ENCODE measurements around the gene PRMT2. TPM values are rescaled to one million over a fixed set of nuclear protein-coding genes. Genes with fewer than 3 reads are reported as not detected.

The PRMT2 gene
- total and polyA plus RNA-seq, 7 experiments from 2014 or later, result 125 to 377 (median 268) TPM

- Mint-ChIP-seq H3K4me1 (peaks cover 3 to 31% (median 24%) of the 10 kb centered on the region in 7 donors), H3K9me3 (no peaks in the 10 kb centered on the region), H3K27me3 (peaks cover 0 to 8% (median 0%) of the 10 kb centered on the region in 5 donors), H3K36me3 (peaks cover 0 to 37% (median 15%) of the 10 kb centered on the region in 5 donors), H3K4me3 (no peak overlapping the region), H3K27ac (no peak overlapping the region)
- no peaks in the 10 kb centered on the region for H3K9me3 ChIP-seq (ENCODE audit: control insufficient read depth in 2 of 3, low read length in 3 of 3)
- ATAC-seq (no peak), DNase-seq (no peak)
- peaks cover 0 to 4% of the 10 kb centered on the region in 2 donors for H3K4me1 ChIP-seq (ENCODE audit: control insufficient read depth in 2 of 2, insufficient read depth in 2 of 2, low read length in 2 of 2)
- POLR2A ChIA-PET, result no interaction called here
- H3K27ac ChIP-seq (ENCODE audit: low read depth, low read length), result no peak overlapping the region
- no peaks in the 10 kb centered on the region for H3K27me3 ChIP-seq (ENCODE audit: control insufficient read depth in 2 of 2, insufficient read depth in 2 of 2, low read length in 2 of 2)
- no peak overlapping the region for H3K4me3 ChIP-seq (ENCODE audit: low read length)
- H3K36me3 ChIP-seq (ENCODE audit: control insufficient read depth in 2 of 3, insufficient read depth in 3 of 3, low read length in 3 of 3), result peaks cover 0 to 40% (median 4%) of the 10 kb centered on the region in 3 experiments
- intact Hi-C loops (cut with micrococcal nuclease), result no loop called here
- CTCF ChIA-PET, result no interaction called here
Measured at GRCh38 chr21:46663754-46664153, 28.3 kb downstream of the PRMT2 start.

GRCh38 chr21:46664316-46664995 lies 29.0 kb downstream of the PRMT2 start:
- POLR2A ChIA-PET, result interaction anchor here (0.5 to 1.2 kb wide), 2 partner anchors 11 to 25 kb away, joined by 3 read pairs; no protein-coding TSS in a partner anchor
- Histone ChIP-seq H3K36me3 (ENCODE audit: control insufficient read depth in 2 of 3, insufficient read depth in 3 of 3, low read length in 3 of 3) (peaks cover 0 to 36% (median 4%) of the 10 kb centered on the region in 3 experiments), H3K27me3 (ENCODE audit: control insufficient read depth in 2 of 2, insufficient read depth in 2 of 2, low read length in 2 of 2) (no peaks in the 10 kb centered on the region), H3K4me1 (ENCODE audit: control insufficient read depth in 2 of 2, insufficient read depth in 2 of 2, low read length in 2 of 2) (peaks cover 0 to 4% of the 10 kb centered on the region in 2 donors), H3K9me3 (ENCODE audit: control insufficient read depth in 2 of 3, low read length in 3 of 3) (no peaks in the 10 kb centered on the region), H3K4me3 (ENCODE audit: low read length) (no peak overlapping the region), H3K27ac (ENCODE audit: low read depth, low read length) (no peak overlapping the region)
- H3K4me1 Mint-ChIP-seq, result peaks cover 2 to 24% (median 19%) of the 10 kb centered on the region in 7 donors
- peaks cover 0 to 9% (median 0%) of the 10 kb centered on the region in 5 donors for H3K27me3 Mint-ChIP-seq
- intact Hi-C loops (cut with micrococcal nuclease), result no loop called here
- ATAC-seq (no peak), DNase-seq (no peak)
- H3K9me3 Mint-ChIP-seq, result no peaks in the 10 kb centered on the region
- peaks cover 0 to 32% (median 11%) of the 10 kb centered on the region in 5 donors for H3K36me3 Mint-ChIP-seq
- no peak overlapping the region for H3K4me3 Mint-ChIP-seq
- CTCF ChIA-PET, result no interaction called here
- H3K27ac Mint-ChIP-seq, result no peak overlapping the region

- Mint-ChIP-seq H3K4me1 (peaks cover 7 to 18% (median 12%) of the 10 kb centered on the region in 7 donors), H3K4me3 (peak overlapping the region in 5 of 10 donors; percentile 9 to 41 (median 13)), H3K9me3 (no peaks in the 10 kb centered on the region), H3K27me3 (peaks cover 0 to 17% (median 0%) of the 10 kb centered on the region in 5 donors), H3K27ac (peak overlapping the region in 2 of 9 donors; percentile 3 to 4), H3K36me3 (peaks cover 0 to 26% (median 10%) of the 10 kb centered on the region in 5 donors)
- Histone ChIP-seq H3K27ac (ENCODE audit: low read depth, low read length) (no peak overlapping the region), H3K27me3 (ENCODE audit: control insufficient read depth in 2 of 2, insufficient read depth in 2 of 2, low read length in 2 of 2) (no peaks in the 10 kb centered on the region), H3K36me3 (ENCODE audit: control insufficient read depth in 2 of 3, insufficient read depth in 3 of 3, low read length in 3 of 3) (peaks cover 0 to 30% (median under 1%) of the 10 kb centered on the region in 3 experiments), H3K4me1 (ENCODE audit: control insufficient read depth in 2 of 2, insufficient read depth in 2 of 2, low read length in 2 of 2) (peaks cover 0 to 4% of the 10 kb centered on the region in 2 donors), H3K9me3 (ENCODE audit: control insufficient read depth in 2 of 3, low read length in 3 of 3) (no peaks in the 10 kb centered on the region), H3K4me3 (ENCODE audit: low read length) (no peak overlapping the region)
- POLR2A ChIA-PET, result interaction anchor here (1.2 kb wide), 1 partner anchor 26 kb away, joined by 3 read pairs; no protein-coding TSS in a partner anchor
- CTCF ChIA-PET, result no interaction called here
- no peak for DNase-seq
- intact Hi-C loops (cut with micrococcal nuclease), result no loop called here
- ATAC-seq, result no peak
Measured at GRCh38 chr21:46665566-46665965, 30.1 kb downstream of the PRMT2 start.

- CTCF ChIA-PET, result no interaction called here
Measured at GRCh38 chr21:46666941-46667740, 31.7 kb downstream of the PRMT2 start.

GRCh38 chr21:46667741-46668380 lies 32.4 kb downstream of the PRMT2 start:
- H3K4me3 Mint-ChIP-seq, result peak overlapping the region; percentile 75 to 89 (median 84)
- H3K36me3 ChIP-seq (ENCODE audit: control insufficient read depth in 2 of 3, insufficient read depth in 3 of 3, low read length in 3 of 3), result peaks cover 0 to 19% (median 0%) of the 10 kb centered on the region in 3 experiments
- peaks cover 0 to 20% (median 9%) of the 10 kb centered on the region in 5 donors for H3K36me3 Mint-ChIP-seq
- H3K27me3 Mint-ChIP-seq, result peaks cover 0 to 20% (median 0%) of the 10 kb centered on the region in 5 donors
- no peak overlapping the region for H3K27ac ChIP-seq (ENCODE audit: low read depth, low read length)
- POLR2A ChIA-PET, result interaction anchor here (0.9 to 2.1 kb wide), 2 partner anchors 8 to 136 kb away, joined by 5 to 7 read pairs; no protein-coding TSS in a partner anchor
- H3K27me3 ChIP-seq (ENCODE audit: control insufficient read depth in 2 of 2, insufficient read depth in 2 of 2, low read length in 2 of 2), result no peaks in the 10 kb centered on the region
- peak overlapping the region in 1 of 9 donors; percentile 28 for H3K27ac Mint-ChIP-seq
- peak overlapping the region; percentile 64 for H3K4me3 ChIP-seq (ENCODE audit: low read length)
- H3K4me1 ChIP-seq (ENCODE audit: control insufficient read depth in 2 of 2, insufficient read depth in 2 of 2, low read length in 2 of 2), result no peaks in the 10 kb centered on the region
- intact Hi-C loops (cut with micrococcal nuclease), result no loop called here
- DNase-seq (no peak), ATAC-seq (no peak)
- CTCF ChIA-PET, result no interaction called here
- no peaks in the 10 kb centered on the region for H3K9me3 Mint-ChIP-seq
- no peaks in the 10 kb centered on the region for H3K9me3 ChIP-seq (ENCODE audit: control insufficient read depth in 2 of 3, low read length in 3 of 3)
- H3K4me1 Mint-ChIP-seq, result peaks cover 5 to 12% (median 8%) of the 10 kb centered on the region in 7 donors

More at GRCh38 chr21:46666941-46667740, 31.7 kb downstream of the PRMT2 start:
- H3K4me1 ChIP-seq (ENCODE audit: control insufficient read depth in 2 of 2, insufficient read depth in 2 of 2, low read length in 2 of 2), result no peaks in the 10 kb centered on the region
- no peaks in the 10 kb centered on the region for H3K9me3 Mint-ChIP-seq
- H3K9me3 ChIP-seq (ENCODE audit: control insufficient read depth in 2 of 3, low read length in 3 of 3), result no peaks in the 10 kb centered on the region
- ATAC-seq, result no peak
- peaks cover 0 to 26% (median 0%) of the 10 kb centered on the region in 3 experiments for H3K36me3 ChIP-seq (ENCODE audit: control insufficient read depth in 2 of 3, insufficient read depth in 3 of 3, low read length in 3 of 3)
- peak overlapping the region; percentile 75 to 89 (median 84) for H3K4me3 Mint-ChIP-seq
- peak in 1 of 9 donors; percentile 17 for DNase-seq
- peaks cover 5 to 12% (median 8%) of the 10 kb centered on the region in 7 donors for H3K4me1 Mint-ChIP-seq
- H3K27me3 ChIP-seq (ENCODE audit: control insufficient read depth in 2 of 2, insufficient read depth in 2 of 2, low read length in 2 of 2), result no peaks in the 10 kb centered on the region
- POLR2A ChIA-PET, result interaction anchor here (0.6 to 2.1 kb wide), 3 partner anchors 7 to 135 kb away, joined by 3 to 7 read pairs (median 5); no protein-coding TSS in a partner anchor
- no peak overlapping the region for H3K27ac Mint-ChIP-seq
- peak overlapping the region; percentile 64 for H3K4me3 ChIP-seq (ENCODE audit: low read length)
- intact Hi-C loops (cut with micrococcal nuclease), result no loop called here
- peaks cover 0 to 24% (median 9%) of the 10 kb centered on the region in 5 donors for H3K36me3 Mint-ChIP-seq
- no peak overlapping the region for H3K27ac ChIP-seq (ENCODE audit: low read depth, low read length)
- H3K27me3 Mint-ChIP-seq, result peaks cover 0 to 20% (median 0%) of the 10 kb centered on the region in 5 donors

GRCh38 chr21:46668381-46668780 lies 32.9 kb downstream of the PRMT2 start:
- no peak overlapping the region for H3K27ac ChIP-seq (ENCODE audit: low read depth, low read length)
- intact Hi-C loops (cut with micrococcal nuclease), result no loop called here
- CTCF ChIA-PET, result no interaction called here
- Mint-ChIP-seq H3K27me3 (peaks cover 0 to 20% (median 0%) of the 10 kb centered on the region in 5 donors), H3K4me3 (peak overlapping the region; percentile 68 to 89 (median 82)), H3K9me3 (no peaks in the 10 kb centered on the region), H3K36me3 (peaks cover 0 to 16% (median 6%) of the 10 kb centered on the region in 5 donors), H3K4me1 (peaks cover 5 to 12% (median 7%) of the 10 kb centered on the region in 7 donors), H3K27ac (peak overlapping the region in 1 of 9 donors; percentile 28)
- no peaks in the 10 kb centered on the region for H3K27me3 ChIP-seq (ENCODE audit: control insufficient read depth in 2 of 2, insufficient read depth in 2 of 2, low read length in 2 of 2)
- ATAC-seq (no peak), DNase-seq (no peak)
- H3K4me3 ChIP-seq (ENCODE audit: low read length), result peak overlapping the region; percentile 64
- POLR2A ChIA-PET, result interaction anchor here (0.9 to 2.1 kb wide), 2 partner anchors 8 to 136 kb away, joined by 5 to 7 read pairs; no protein-coding TSS in a partner anchor
- peaks cover 0 to 14% (median 0%) of the 10 kb centered on the region in 3 experiments for H3K36me3 ChIP-seq (ENCODE audit: control insufficient read depth in 2 of 3, insufficient read depth in 3 of 3, low read length in 3 of 3)
- no peaks in the 10 kb centered on the region for H3K9me3 ChIP-seq (ENCODE audit: control insufficient read depth in 2 of 3, low read length in 3 of 3)
- H3K4me1 ChIP-seq (ENCODE audit: control insufficient read depth in 2 of 2, insufficient read depth in 2 of 2, low read length in 2 of 2), result no peaks in the 10 kb centered on the region
